ENCODE data around the gene MAJIN.

DNA sequence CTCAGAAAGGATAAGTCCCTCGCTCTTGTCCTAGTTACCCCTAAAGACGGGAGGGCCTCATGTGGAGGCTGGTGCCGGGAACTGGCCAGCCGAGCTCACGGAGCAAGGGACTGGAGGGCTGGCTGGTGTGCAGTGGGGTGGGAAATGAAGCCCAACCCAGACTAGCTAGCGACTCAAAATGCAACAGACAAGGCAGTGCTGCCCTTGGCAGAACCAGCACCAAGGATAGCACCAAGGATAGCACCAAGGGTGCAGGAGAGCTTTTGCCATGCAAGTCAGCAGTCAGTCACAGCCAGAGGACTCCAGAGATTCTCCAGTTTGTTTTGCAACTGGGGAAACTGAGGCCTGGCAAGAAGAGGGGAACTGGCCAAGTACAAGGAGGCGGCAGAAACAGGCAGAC, 31.4 kb upstream of the MAJIN start:
- TF ChIP-seq, protein P1, sequence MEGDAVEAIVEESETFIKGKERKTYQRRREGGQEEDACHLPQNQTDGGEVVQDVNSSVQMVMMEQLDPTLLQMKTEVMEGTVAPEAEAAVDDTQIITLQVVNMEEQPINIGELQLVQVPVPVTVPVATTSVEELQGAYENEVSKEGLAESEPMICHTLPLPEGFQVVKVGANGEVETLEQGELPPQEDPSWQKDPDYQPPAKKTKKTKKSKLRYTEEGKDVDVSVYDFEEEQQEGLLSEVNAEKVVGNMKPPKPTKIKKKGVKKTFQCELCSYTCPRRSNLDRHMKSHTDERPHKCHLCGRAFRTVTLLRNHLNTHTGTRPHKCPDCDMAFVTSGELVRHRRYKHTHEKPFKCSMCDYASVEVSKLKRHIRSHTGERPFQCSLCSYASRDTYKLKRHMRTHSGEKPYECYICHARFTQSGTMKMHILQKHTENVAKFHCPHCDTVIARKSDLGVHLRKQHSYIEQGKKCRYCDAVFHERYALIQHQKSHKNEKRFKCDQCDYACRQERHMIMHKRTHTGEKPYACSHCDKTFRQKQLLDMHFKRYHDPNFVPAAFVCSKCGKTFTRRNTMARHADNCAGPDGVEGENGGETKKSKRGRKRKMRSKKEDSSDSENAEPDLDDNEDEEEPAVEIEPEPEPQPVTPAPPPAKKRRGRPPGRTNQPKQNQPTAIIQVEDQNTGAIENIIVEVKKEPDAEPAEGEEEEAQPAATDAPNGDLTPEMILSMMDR (IDR thresholded peaks at IDR 0.05; ENCODE audit: insufficient read depth, low read length, poor library complexity, severe bottlenecking), result no peak
- no peak for TF ChIP-seq EZH2phosphoT487 (conservative IDR thresholded peaks at IDR 0.05; ENCODE audit: low read length)
